Natural killer cell (primary cell): ENCODE results near the gene ABTB2. TPM values are rescaled to one million over a fixed set of nuclear protein-coding genes. Genes with fewer than 3 reads are reported as not detected.

ENCODE experiments used
- ATAC-seq, 3 donors: fragments of 150-1000 bp in 2 of 3; fragments of 200-7000 bp in 1 of 3; cut with Tn5 transposase; 1 replicate in 1 of 3; 2 replicates in 2 of 3; pipeline ENCODE4 v1.10.0; 2021; ENCODE audit warnings: mild to moderate bottlenecking in 2 of 3, moderate library complexity in 2 of 3
- DNase-seq, 2 donors: peaks; one replicate each; pipeline versions ENCODE4 v3.0.0 to v3.0.0-alpha.2; 2013 to 2021; ENCODE audit warnings: mixed read lengths in 1 of 2
- H3K27ac ChIP-seq: one replicate; pipeline ENCODE4 v1.5.1; 2013; ENCODE audit warnings: mild to moderate bottlenecking, low read length
- H3K27me3 ChIP-seq: one replicate; pipeline ENCODE4 v1.6.1; 2013; ENCODE audit warnings: low read length; ENCODE audit not compliant: control insufficient read depth, insufficient read depth
- H3K36me3 ChIP-seq: one replicate; pipeline ENCODE4 v1.6.1; 2013; ENCODE audit warnings: low read length; ENCODE audit not compliant: control insufficient read depth, insufficient read depth
- H3K4me1 ChIP-seq: one replicate; pipeline ENCODE4 v1.6.1; 2013; ENCODE audit warnings: low read length; ENCODE audit not compliant: control insufficient read depth, insufficient read depth
- H3K4me3 ChIP-seq: one replicate; pipeline ENCODE4 v1.5.1; 2013; ENCODE audit warnings: low read length
- H3K9me3 ChIP-seq: one replicate; pipeline ENCODE4 v1.6.1; 2013; ENCODE audit warnings: low read length; ENCODE audit not compliant: control insufficient read depth, insufficient read depth
- H3K27ac Mint-ChIP-seq, 2 donors: one replicate each; pipeline ENCODE4 v1.8.0; 2022; ENCODE audit warnings: mild to moderate bottlenecking in 2 of 2, mixed read lengths in 2 of 2, moderate library complexity in 1 of 2
- H3K27me3 Mint-ChIP-seq, 2 donors: one replicate each; pipeline ENCODE4 v1.8.0; 2022; ENCODE audit warnings: low read depth in 2 of 2, mixed read lengths in 2 of 2
- H3K36me3 Mint-ChIP-seq: one replicate; pipeline ENCODE4 v1.8.0; 2022; ENCODE audit warnings: mixed read lengths
- H3K4me1 Mint-ChIP-seq, 2 donors: one replicate each; pipeline ENCODE4 v1.8.0; 2022; ENCODE audit warnings: mixed read lengths in 2 of 2
- H3K4me3 Mint-ChIP-seq: one replicate; pipeline ENCODE4 v1.8.0; 2022; ENCODE audit warnings: mild to moderate bottlenecking, moderate library complexity, mixed read lengths
- H3K9me3 Mint-ChIP-seq, 2 donors: one replicate each; pipeline ENCODE4 v1.8.0; 2022; ENCODE audit warnings: mixed read lengths in 2 of 2
- CTCF ChIP-seq: fragments of 200-600 bp; IDR thresholded peaks from one replicate; pipeline ENCODE4 v1.8.0; 2022; ENCODE audit warnings: antibody characterized with exemption
- WGBS: methylation state at CpG from one replicate; pipeline ENCODE4 v1.1.7; 2013; ENCODE audit warnings: missing lambda C conversion rate; ENCODE audit not compliant: insufficient coverage; 5-methylcytosine and 5-hydroxymethylcytosine counted together
- intact Hi-C: fragments of 100-400 bp; cut with micrococcal nuclease; formaldehyde crosslinking; loops from one replicate; pipeline ENCODE4 v1.14.2; 2022
- total RNA-seq, 4 donors: library from RNA; stranded (reverse); fragments of 120-200 nt in 1 of 4; gene quantifications; one replicate each; pipeline versions ENCODE4 v1.2.3 to v1.2.4, GENCODE V29; 2013 to 2022

The ABTB2 gene
- total RNA-seq, 3 donors from 2014 or later (not counting 1 experiment from before 2014, with no cell fraction given): 0.65 to 1.7 (median 1.1) TPM

GRCh38 chr11:34128824-34129223 is 229.0 kb downstream of the ABTB2 start:
- Histone ChIP-seq H3K36me3 (peaks cover 77% of the 10 kb centered on the region), H3K4me3 (no peak overlapping the region), H3K27me3 (no peaks in the 10 kb centered on the region), H3K4me1 (no peaks in the 10 kb centered on the region), H3K27ac (no peak overlapping the region), H3K9me3 (no peaks in the 10 kb centered on the region)
- no peak overlapping the region for H3K4me3 Mint-ChIP-seq
- no peak for DNase-seq
- intact Hi-C loops: no loop called here
- no peaks in the 10 kb centered on the region for H3K27me3 Mint-ChIP-seq
- no peak overlapping the region for H3K27ac Mint-ChIP-seq
- no peaks in the 10 kb centered on the region for H3K9me3 Mint-ChIP-seq
- peaks cover 27% of the 10 kb centered on the region for H3K36me3 Mint-ChIP-seq
- H3K4me1 Mint-ChIP-seq: no peaks in the 10 kb centered on the region
- no peak for TF ChIP-seq CTCF
- no peak for ATAC-seq
- 100% methylated on average over 2 of the region's 3 CpGs for WGBS

GRCh38 chr11:34126959-34127848 is 230.6 kb downstream of the ABTB2 start:
- H3K36me3 Mint-ChIP-seq: peaks cover 29% of the 10 kb centered on the region
- no peak overlapping the region for H3K4me3 ChIP-seq

GRCh38 chr11:34124885-34125668 is 232.7 kb downstream of the ABTB2 start:
- H3K9me3 Mint-ChIP-seq: no peaks in the 10 kb centered on the region
- Histone ChIP-seq H3K27me3 (no peaks in the 10 kb centered on the region), H3K4me1 (no peaks in the 10 kb centered on the region), H3K36me3 (peaks cover 75% of the 10 kb centered on the region), H3K9me3 (no peaks in the 10 kb centered on the region), H3K27ac (no peak overlapping the region), H3K4me3 (no peak overlapping the region)
- 93% methylated on average over 3 of the region's 4 CpGs for WGBS
- peaks cover 24% of the 10 kb centered on the region for H3K36me3 Mint-ChIP-seq
- H3K4me3 Mint-ChIP-seq: no peak overlapping the region
- ATAC-seq: no peak
- no peak overlapping the region for H3K27ac Mint-ChIP-seq
- H3K4me1 Mint-ChIP-seq: no peaks in the 10 kb centered on the region
- no peak for DNase-seq
- intact Hi-C loops: no loop called here
- H3K27me3 Mint-ChIP-seq: no peaks in the 10 kb centered on the region
- TF ChIP-seq CTCF: no peak

More at GRCh38 chr11:34126959-34127848, 230.6 kb downstream of the ABTB2 start:
- H3K27ac ChIP-seq: no peak overlapping the region
- Mint-ChIP-seq H3K9me3 (no peaks in the 10 kb centered on the region), H3K27me3 (no peaks in the 10 kb centered on the region), H3K4me1 (no peaks in the 10 kb centered on the region), H3K27ac (no peak overlapping the region), H3K4me3 (no peak overlapping the region)
- no peaks in the 10 kb centered on the region for H3K27me3 ChIP-seq
- peaks cover 78% of the 10 kb centered on the region for H3K36me3 ChIP-seq
- no peak for ATAC-seq
- no peaks in the 10 kb centered on the region for H3K9me3 ChIP-seq
- no peak for TF ChIP-seq CTCF
- DNase-seq: no peak
- 96% methylated on average over 12 of the region's 12 CpGs for WGBS
- intact Hi-C loops: no loop called here
- no peaks in the 10 kb centered on the region for H3K4me1 ChIP-seq
